Adrenal gland (tissue), 5 donors: ENCODE measurements around the gene INHBB.

ENCODE experiments used
- POLR2A ChIP-seq, 2 donors: fragments of 450-650 bp; IDR thresholded peaks; one replicate each; pipeline ENCODE4 v1.6.1; 2017; ENCODE audit warnings: antibody characterized with exemption in 2 of 2, mild to moderate bottlenecking in 2 of 2, moderate library complexity in 1 of 2
- TF ChIP-seq, protein P1 (sequence below), 6 experiments: fragments of 450-650 bp in 4 of 6; fragments of 200-600 bp in 2 of 6; sonication (generic) in 1 of 6; IDR thresholded peaks; 1 replicate in 5 of 6; 2 replicates in 1 of 6; pipeline versions ENCODE4 v1.5.1 to v1.8.0; 2016 to 2021; ENCODE audit warnings: antibody characterized with exemption in 6 of 6, mild to moderate bottlenecking in 2 of 6, moderate library complexity in 1 of 6
- donor health status: DM: no; HTN: no; CAD: no.

DNA sequence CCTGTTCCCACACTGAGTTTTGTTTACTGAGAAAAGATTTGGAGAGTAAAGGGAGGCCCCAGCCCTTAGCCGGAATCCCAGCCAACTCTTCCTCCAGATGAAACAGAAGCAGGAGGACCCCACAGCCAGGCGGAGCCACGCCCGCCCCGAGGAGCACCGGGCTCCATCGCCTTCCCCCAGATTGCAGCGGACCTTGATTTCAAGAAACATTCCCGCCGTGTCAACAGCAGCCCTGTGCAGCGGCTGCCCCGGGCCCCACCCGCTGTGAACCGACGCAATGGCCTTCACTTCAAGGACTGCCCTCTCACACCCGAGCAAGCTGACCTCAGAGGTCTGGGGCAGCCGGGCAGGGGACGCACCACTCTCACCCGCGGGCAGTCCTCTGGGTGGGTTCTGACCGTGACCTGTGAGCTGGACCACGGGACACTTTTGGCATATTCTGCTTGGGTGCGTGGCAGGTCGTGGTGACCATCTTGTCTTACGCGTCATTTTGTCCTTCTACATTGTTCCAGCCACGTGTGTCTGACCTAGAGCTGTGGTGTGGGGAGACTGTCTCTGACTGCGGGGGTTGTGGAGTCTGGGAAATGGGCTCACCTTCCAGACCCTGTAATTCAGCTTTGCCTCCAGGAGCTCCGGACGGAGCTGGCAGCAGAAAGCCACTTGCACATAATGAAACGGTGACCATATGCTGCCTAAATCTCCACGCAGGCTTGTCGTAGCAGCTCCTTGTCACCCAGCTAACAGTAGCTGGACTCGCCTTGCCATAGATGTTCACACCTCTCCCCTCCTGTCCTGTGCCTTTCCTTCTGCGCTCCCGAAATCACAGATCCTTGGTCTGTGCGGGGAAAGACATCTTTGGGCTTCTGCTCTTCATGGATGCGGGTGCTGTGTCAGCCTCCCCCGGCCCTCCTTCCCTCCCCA is 32.0 kb upstream of the INHBB start:
- TF ChIP-seq, protein P1, sequence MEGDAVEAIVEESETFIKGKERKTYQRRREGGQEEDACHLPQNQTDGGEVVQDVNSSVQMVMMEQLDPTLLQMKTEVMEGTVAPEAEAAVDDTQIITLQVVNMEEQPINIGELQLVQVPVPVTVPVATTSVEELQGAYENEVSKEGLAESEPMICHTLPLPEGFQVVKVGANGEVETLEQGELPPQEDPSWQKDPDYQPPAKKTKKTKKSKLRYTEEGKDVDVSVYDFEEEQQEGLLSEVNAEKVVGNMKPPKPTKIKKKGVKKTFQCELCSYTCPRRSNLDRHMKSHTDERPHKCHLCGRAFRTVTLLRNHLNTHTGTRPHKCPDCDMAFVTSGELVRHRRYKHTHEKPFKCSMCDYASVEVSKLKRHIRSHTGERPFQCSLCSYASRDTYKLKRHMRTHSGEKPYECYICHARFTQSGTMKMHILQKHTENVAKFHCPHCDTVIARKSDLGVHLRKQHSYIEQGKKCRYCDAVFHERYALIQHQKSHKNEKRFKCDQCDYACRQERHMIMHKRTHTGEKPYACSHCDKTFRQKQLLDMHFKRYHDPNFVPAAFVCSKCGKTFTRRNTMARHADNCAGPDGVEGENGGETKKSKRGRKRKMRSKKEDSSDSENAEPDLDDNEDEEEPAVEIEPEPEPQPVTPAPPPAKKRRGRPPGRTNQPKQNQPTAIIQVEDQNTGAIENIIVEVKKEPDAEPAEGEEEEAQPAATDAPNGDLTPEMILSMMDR (IDR thresholded peaks at IDR 0.05): no peak
- TF ChIP-seq POLR2A (IDR thresholded peaks at IDR 0.05): no peak
